ENCODE measurements around the gene PPIP5K1.
"Not testable (repeated sequence)": the region's sequence is repeated elsewhere in the genome, so short reads cannot be mapped to it uniquely, and the experiment has no call there.

PPIP5K1 gene

GRCh38 chr15:43544266-43544665 lies 45.7 kb downstream of the PPIP5K1 start:
- Histone ChIP-seq H3K27me3 (replicated peaks in 2 of 5; ENCODE audit: control insufficient read depth in 4 of 5, insufficient read depth in 5 of 5, low read length in 4 of 5) (no peaks in the 10 kb centered on the region), H3K9me3 (ENCODE audit: control extremely low read depth in 1 of 5, control insufficient read depth in 4 of 5, insufficient read depth in 2 of 5, low read depth in 1 of 5, low read length in 4 of 5) (peaks cover 0 to 5% (median 0%) of the 10 kb centered on the region in 5 experiments), H3K4me3 (ENCODE audit: control insufficient read depth in 1 of 7, extremely low read depth in 1 of 7, insufficient read depth in 4 of 7, low read depth in 2 of 7, low read length in 6 of 7) (no peak overlapping the region), H3K27ac (ENCODE audit: insufficient read depth in 1 of 2, low read depth in 1 of 2, low read length in 2 of 2, poor library complexity in 1 of 2, severe bottlenecking in 2 of 2) (no peak overlapping the region), H3K4me1 (ENCODE audit: control extremely low read depth in 1 of 4, control insufficient read depth in 4 of 4, insufficient read depth in 4 of 4, low read length in 3 of 4) (no peaks in the 10 kb centered on the region), H3K36me3 (ENCODE audit: control insufficient read depth in 4 of 4, insufficient read depth in 4 of 4, low read length in 3 of 4) (peaks cover 0 to 6% (median 3%) of the 10 kb centered on the region in 4 experiments)
- CTCF ChIA-PET, result no interaction called here
- no peak for DNase-seq
- POLR2A ChIA-PET, result no interaction called here

GRCh38 chr15:43541785-43542184 lies 48.2 kb downstream of the PPIP5K1 start:
- H3K27me3 ChIP-seq (replicated peaks in 2 of 5; ENCODE audit: control insufficient read depth in 4 of 5, insufficient read depth in 5 of 5, low read length in 4 of 5), result no peaks in the 10 kb centered on the region
- CTCF ChIA-PET, result interaction anchor here (1.3 kb wide), 1 partner anchor 11 kb away, joined by 3 read pairs; no protein-coding TSS in a partner anchor
- H3K9me3 ChIP-seq (ENCODE audit: control extremely low read depth in 1 of 5, control insufficient read depth in 4 of 5, insufficient read depth in 2 of 5, low read depth in 1 of 5, low read length in 4 of 5), result peaks cover 0 to 5% (median 0%) of the 10 kb centered on the region in 5 experiments
- no peak overlapping the region for H3K27ac ChIP-seq (ENCODE audit: insufficient read depth in 1 of 2, low read depth in 1 of 2, low read length in 2 of 2, poor library complexity in 1 of 2, severe bottlenecking in 2 of 2)
- POLR2A ChIA-PET, result interaction anchor here (0.6 kb wide), 1 partner anchor 14 kb away, joined by 4 read pairs; no protein-coding TSS in a partner anchor
- H3K4me3 ChIP-seq (ENCODE audit: control insufficient read depth in 1 of 7, extremely low read depth in 1 of 7, insufficient read depth in 4 of 7, low read depth in 2 of 7, low read length in 6 of 7), result no peak overlapping the region
- no peak for DNase-seq
- no peaks in the 10 kb centered on the region for H3K4me1 ChIP-seq (ENCODE audit: control extremely low read depth in 1 of 4, control insufficient read depth in 4 of 4, insufficient read depth in 4 of 4, low read length in 3 of 4)
- H3K36me3 ChIP-seq (ENCODE audit: control insufficient read depth in 4 of 4, insufficient read depth in 4 of 4, low read length in 3 of 4), result peaks cover 0 to 4% (median 1%) of the 10 kb centered on the region in 4 experiments

GRCh38 chr15:43538091-43538490 lies 51.9 kb downstream of the PPIP5K1 start:
- 100% methylated on average over 2 of the region's 2 CpGs for WGBS (ENCODE audit: insufficient coverage)
- H3K27me3 ChIP-seq (replicated peaks in 2 of 5; ENCODE audit: control insufficient read depth in 4 of 5, insufficient read depth in 5 of 5, low read length in 4 of 5), result no peaks in the 10 kb centered on the region
- H3K4me1 ChIP-seq (ENCODE audit: control extremely low read depth in 1 of 4, control insufficient read depth in 4 of 4, insufficient read depth in 4 of 4, low read length in 3 of 4), result no peaks in the 10 kb centered on the region
- CTCF ChIA-PET, result no interaction called here
- no peak overlapping the region for H3K4me3 ChIP-seq (ENCODE audit: control insufficient read depth in 1 of 7, extremely low read depth in 1 of 7, insufficient read depth in 4 of 7, low read depth in 2 of 7, low read length in 6 of 7)
- no peak for DNase-seq
- POLR2A ChIA-PET, result no interaction called here
- H3K9me3 ChIP-seq (ENCODE audit: control extremely low read depth in 1 of 5, control insufficient read depth in 4 of 5, insufficient read depth in 2 of 5, low read depth in 1 of 5, low read length in 4 of 5), result no peaks in the 10 kb centered on the region
- no peak overlapping the region for H3K27ac ChIP-seq (ENCODE audit: insufficient read depth in 1 of 2, low read depth in 1 of 2, low read length in 2 of 2, poor library complexity in 1 of 2, severe bottlenecking in 2 of 2)
- H3K36me3 ChIP-seq (ENCODE audit: control insufficient read depth in 4 of 4, insufficient read depth in 4 of 4, low read length in 3 of 4), result peaks cover 0 to 15% (median 10%) of the 10 kb centered on the region in 4 experiments

- ChIA-PET POLR2A (no interaction called here), CTCF (no interaction called here)
- Histone ChIP-seq H3K27ac (ENCODE audit: insufficient read depth in 1 of 2, low read depth in 1 of 2, low read length in 2 of 2, poor library complexity in 1 of 2, severe bottlenecking in 2 of 2) (no peak overlapping the region), H3K4me1 (ENCODE audit: control extremely low read depth in 1 of 4, control insufficient read depth in 4 of 4, insufficient read depth in 4 of 4, low read length in 3 of 4) (no peaks in the 10 kb centered on the region), H3K27me3 (replicated peaks in 2 of 5; ENCODE audit: control insufficient read depth in 4 of 5, insufficient read depth in 5 of 5, low read length in 4 of 5) (no peaks in the 10 kb centered on the region), H3K9me3 (ENCODE audit: control extremely low read depth in 1 of 5, control insufficient read depth in 4 of 5, insufficient read depth in 2 of 5, low read depth in 1 of 5, low read length in 4 of 5) (no peaks in the 10 kb centered on the region), H3K36me3 (ENCODE audit: control insufficient read depth in 4 of 4, insufficient read depth in 4 of 4, low read length in 3 of 4) (peaks cover 0 to 22% (median 11%) of the 10 kb centered on the region in 4 experiments), H3K4me3 (ENCODE audit: control insufficient read depth in 1 of 7, extremely low read depth in 1 of 7, insufficient read depth in 4 of 7, low read depth in 2 of 7, low read length in 6 of 7) (no peak overlapping the region)
- DNase-seq, result no peak
- 96% methylated on average over 3 of the region's 3 CpGs for WGBS (ENCODE audit: insufficient coverage)
Observed at GRCh38 chr15:43534897-43535296, 55.1 kb downstream of the PPIP5K1 start.

GRCh38 chr15:43532826-43533225 lies 57.2 kb downstream of the PPIP5K1 start:
- CTCF ChIA-PET; H3K27ac ChIP-seq (ENCODE audit: insufficient read depth in 1 of 2, low read depth in 1 of 2, low read length in 2 of 2, poor library complexity in 1 of 2, severe bottlenecking in 2 of 2); H3K4me1 ChIP-seq (ENCODE audit: control extremely low read depth in 1 of 4, control insufficient read depth in 4 of 4, insufficient read depth in 4 of 4, low read length in 3 of 4); H3K9me3 ChIP-seq (ENCODE audit: control extremely low read depth in 1 of 5, control insufficient read depth in 4 of 5, insufficient read depth in 2 of 5, low read depth in 1 of 5, low read length in 4 of 5); DNase-seq; H3K27me3 ChIP-seq (replicated peaks in 2 of 5; ENCODE audit: control insufficient read depth in 4 of 5, insufficient read depth in 5 of 5, low read length in 4 of 5); H3K4me3 ChIP-seq (ENCODE audit: control insufficient read depth in 1 of 7, extremely low read depth in 1 of 7, insufficient read depth in 4 of 7, low read depth in 2 of 7, low read length in 6 of 7); POLR2A ChIA-PET: not testable (repeated sequence)
- WGBS (ENCODE audit: insufficient coverage), result 96% methylated on average over 4 of the region's 5 CpGs
- peaks cover 0 to 33% (median 13%) of the 10 kb centered on the region in 4 experiments for H3K36me3 ChIP-seq (ENCODE audit: control insufficient read depth in 4 of 4, insufficient read depth in 4 of 4, low read length in 3 of 4)

GRCh38 chr15:43531018-43531670 lies 58.9 kb downstream of the PPIP5K1 start:
- 78% methylated on average over 6 of the region's 7 CpGs for WGBS (ENCODE audit: insufficient coverage)
- H3K27me3 ChIP-seq (replicated peaks in 2 of 5; ENCODE audit: control insufficient read depth in 4 of 5, insufficient read depth in 5 of 5, low read length in 4 of 5), result no peaks in the 10 kb centered on the region
- H3K4me3 ChIP-seq (ENCODE audit: control insufficient read depth in 1 of 7, extremely low read depth in 1 of 7, insufficient read depth in 4 of 7, low read depth in 2 of 7, low read length in 6 of 7), result no peak overlapping the region
- no peaks in the 10 kb centered on the region for H3K9me3 ChIP-seq (ENCODE audit: control extremely low read depth in 1 of 5, control insufficient read depth in 4 of 5, insufficient read depth in 2 of 5, low read depth in 1 of 5, low read length in 4 of 5)
- POLR2A ChIA-PET, result no interaction called here
- peaks cover 0 to 46% (median 14%) of the 10 kb centered on the region in 4 experiments for H3K36me3 ChIP-seq (ENCODE audit: control insufficient read depth in 4 of 4, insufficient read depth in 4 of 4, low read length in 3 of 4)
- no peak for DNase-seq
- no peak overlapping the region for H3K27ac ChIP-seq (ENCODE audit: insufficient read depth in 1 of 2, low read depth in 1 of 2, low read length in 2 of 2, poor library complexity in 1 of 2, severe bottlenecking in 2 of 2)
- H3K4me1 ChIP-seq (ENCODE audit: control extremely low read depth in 1 of 4, control insufficient read depth in 4 of 4, insufficient read depth in 4 of 4, low read length in 3 of 4), result no peaks in the 10 kb centered on the region
- CTCF ChIA-PET, result interaction anchor here (1.2 to 1.7 kb wide), 2 partner anchors 8 to 11 kb away, joined by 3 to 4 read pairs; no protein-coding TSS in a partner anchor

GRCh38 chr15:43529587-43530345 lies 60.2 kb downstream of the PPIP5K1 start:
- H3K27me3 ChIP-seq (replicated peaks in 2 of 5; ENCODE audit: control insufficient read depth in 4 of 5, insufficient read depth in 5 of 5, low read length in 4 of 5), result no peaks in the 10 kb centered on the region
- peaks cover 0 to 55% (median 16%) of the 10 kb centered on the region in 4 experiments for H3K36me3 ChIP-seq (ENCODE audit: control insufficient read depth in 4 of 4, insufficient read depth in 4 of 4, low read length in 3 of 4)
- H3K4me3 ChIP-seq (ENCODE audit: control insufficient read depth in 1 of 7, extremely low read depth in 1 of 7, insufficient read depth in 4 of 7, low read depth in 2 of 7, low read length in 6 of 7), result no peak overlapping the region
- H3K9me3 ChIP-seq (ENCODE audit: control extremely low read depth in 1 of 5, control insufficient read depth in 4 of 5, insufficient read depth in 2 of 5, low read depth in 1 of 5, low read length in 4 of 5), result no peaks in the 10 kb centered on the region
- no peak for DNase-seq
- ChIA-PET CTCF (interaction anchor here (4.3 kb wide), 1 partner anchor 15 kb away, joined by 13 read pairs; no protein-coding TSS in a partner anchor), POLR2A (no interaction called here)
- H3K27ac ChIP-seq (ENCODE audit: insufficient read depth in 1 of 2, low read depth in 1 of 2, low read length in 2 of 2, poor library complexity in 1 of 2, severe bottlenecking in 2 of 2), result no peak overlapping the region
- WGBS (ENCODE audit: insufficient coverage), result 93% methylated on average over 11 of the region's 12 CpGs
- H3K4me1 ChIP-seq (ENCODE audit: control extremely low read depth in 1 of 4, control insufficient read depth in 4 of 4, insufficient read depth in 4 of 4, low read length in 3 of 4), result no peaks in the 10 kb centered on the region

Data from common myeloid progenitor, CD34-positive (primary cell).